SK-N-SH (cell line): ENCODE data around the gene CAPZA2.

Source experiments
- CHD2 ChIP-seq: fragments of 150-350 bp; IDR thresholded peaks from 2 replicates; pipeline ENCODE4 v1.6.1; 2018; ENCODE audit warnings: low read length; ENCODE audit not compliant: partially characterized antibody
- CTCF ChIP-seq: fragments of 200-600 bp; sonication (generic); IDR thresholded peaks from 2 replicates; pipeline ENCODE4 v1.6.1; 2017; ENCODE audit warnings: antibody characterized with exemption, mild to moderate bottlenecking, moderate library complexity
- FOXM1 ChIP-seq: IDR thresholded peaks from 2 replicates; pipeline ENCODE4 v1.4.0; 2012; ENCODE audit warnings: low read depth, mild to moderate bottlenecking
- GABPA ChIP-seq: IDR thresholded peaks from 2 replicates; pipeline ENCODE4 v1.4.0; 2012; ENCODE audit warnings: low read depth, mild to moderate bottlenecking
- JUND ChIP-seq: IDR thresholded peaks from 2 replicates; pipeline ENCODE4 v1.4.0; 2012
- POLR2AphosphoS5 ChIP-seq: IDR thresholded peaks from 2 replicates; pipeline ENCODE4 v1.6.1; 2012; ENCODE audit warnings: low read depth, low read length
- RCOR1 ChIP-seq: fragments of 150-350 bp; IDR thresholded peaks from 2 replicates; pipeline ENCODE4 v1.6.1; 2017; ENCODE audit warnings: antibody characterized with exemption, low read length
- TAF1 ChIP-seq: IDR thresholded peaks from 2 replicates; pipeline ENCODE4 v1.6.1; 2012; ENCODE audit warnings: low read depth, mild to moderate bottlenecking, low read length, moderate library complexity, borderline replicate concordance
- ZBTB33 ChIP-seq: IDR thresholded peaks from 2 replicates; pipeline ENCODE4 v1.4.0; 2012; ENCODE audit warnings: low read depth, borderline replicate concordance

- TF ChIP-seq JUND: no peak
- TF ChIP-seq POLR2AphosphoS5: no peak
- no peak for TF ChIP-seq TAF1
- TF ChIP-seq FOXM1: no peak
- TF ChIP-seq CTCF: no peak
- no peak for TF ChIP-seq GABPA
- TF ChIP-seq RCOR1: no peak
- TF ChIP-seq ZBTB33: no peak
- no peak for TF ChIP-seq CHD2
Measured at GRCh38 chr7:116911801-116912200, 49.4 kb downstream of the CAPZA2 start.
